Measurements from ENCODE around the gene COG5. TPM values are rescaled to one million over a fixed set of nuclear protein-coding genes. Genes with fewer than 3 reads are reported as not detected.
A peak's percentile ranks its signal among the peaks of the same experiment; 100 is the strongest.
"Not testable (repeated sequence)": the region's sequence is repeated elsewhere in the genome, so short reads cannot be mapped to it uniquely, and the experiment has no call there.

Gene COG5
- total RNA-seq, 1 donor from 2014 or later = 69.9 TPM

DNA sequence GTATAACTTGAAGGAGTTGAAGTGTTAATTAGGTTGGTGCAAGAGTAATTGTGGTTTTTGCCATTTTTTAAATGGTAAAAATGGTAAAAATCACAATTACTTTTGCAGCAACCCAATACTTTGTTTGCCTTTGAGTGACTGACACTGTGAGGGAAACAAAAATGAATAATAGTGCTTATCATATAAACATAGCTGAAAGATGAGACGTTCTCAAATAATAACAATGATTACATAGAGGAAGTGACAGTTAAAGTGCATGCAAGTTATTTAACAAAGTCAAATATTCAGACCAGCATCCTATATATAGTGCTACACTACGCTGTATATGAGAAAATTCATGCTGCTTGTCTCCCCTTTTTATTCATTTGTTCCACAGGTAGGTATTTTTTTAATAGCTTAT is 399.6 kb downstream of the COG5 start:
- no peak for DNase-seq (ENCODE audit: low read depth)

DNA sequence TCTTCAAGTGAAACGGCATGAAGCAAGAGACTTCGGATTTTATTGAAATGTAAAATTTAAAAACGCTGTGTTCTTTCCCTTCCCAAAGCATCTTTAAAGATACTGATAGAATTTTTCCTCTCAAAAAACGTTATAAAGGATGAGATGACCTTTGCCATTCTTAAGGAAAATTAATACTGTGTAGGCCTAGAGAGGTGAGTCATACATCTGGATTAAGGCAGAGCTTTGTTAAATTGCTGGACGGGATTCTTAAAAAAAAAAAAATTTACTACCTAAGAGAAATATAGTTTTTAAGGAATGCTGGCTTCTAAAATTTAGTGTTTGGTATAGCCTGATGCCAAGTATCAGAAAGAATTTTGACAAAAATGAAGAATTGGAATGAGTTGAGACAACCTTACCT is 401.2 kb downstream of the COG5 start:
- DNase-seq (ENCODE audit: low read depth) = no peak

DNA sequence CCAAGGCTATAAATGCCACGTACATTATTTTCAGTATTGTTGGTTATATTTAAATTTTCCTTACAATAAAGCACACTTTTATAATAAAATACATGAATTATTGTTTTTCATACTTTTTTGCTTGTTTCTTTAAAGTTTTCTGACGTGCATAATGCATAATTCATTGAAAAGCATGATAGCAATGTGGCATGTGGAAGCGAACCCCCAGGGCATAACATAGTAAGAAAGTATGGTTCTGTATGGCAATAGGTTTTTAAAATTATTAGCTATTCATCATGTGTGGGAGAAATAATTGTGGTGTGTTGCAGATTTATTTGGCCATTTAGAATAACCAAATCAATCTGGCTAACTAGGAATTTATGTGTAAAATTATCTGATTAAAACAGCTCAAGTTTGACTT is 402.3 kb downstream of the COG5 start:
- DNase-seq (ENCODE audit: low read depth) = no peak

DNA sequence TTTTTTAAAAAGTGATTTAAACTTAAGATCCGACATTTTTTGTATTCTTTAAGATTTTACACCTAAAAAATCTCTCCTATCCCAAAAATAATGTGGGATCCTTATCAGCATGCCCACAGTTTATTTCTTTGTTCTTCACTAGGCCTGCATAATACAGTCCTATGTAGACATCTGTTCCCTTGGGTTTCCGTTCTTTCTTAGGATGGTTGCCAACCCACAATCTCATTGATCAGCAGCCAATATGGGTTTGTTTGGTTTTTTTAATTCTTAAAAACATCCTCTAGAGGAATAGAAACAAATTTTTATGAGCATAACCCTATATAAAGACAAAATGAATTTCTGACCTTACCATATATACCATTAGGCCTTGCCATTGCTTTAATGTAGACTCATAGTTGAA is 403.3 kb downstream of the COG5 start:
- no peak for DNase-seq (ENCODE audit: low read depth)

DNA sequence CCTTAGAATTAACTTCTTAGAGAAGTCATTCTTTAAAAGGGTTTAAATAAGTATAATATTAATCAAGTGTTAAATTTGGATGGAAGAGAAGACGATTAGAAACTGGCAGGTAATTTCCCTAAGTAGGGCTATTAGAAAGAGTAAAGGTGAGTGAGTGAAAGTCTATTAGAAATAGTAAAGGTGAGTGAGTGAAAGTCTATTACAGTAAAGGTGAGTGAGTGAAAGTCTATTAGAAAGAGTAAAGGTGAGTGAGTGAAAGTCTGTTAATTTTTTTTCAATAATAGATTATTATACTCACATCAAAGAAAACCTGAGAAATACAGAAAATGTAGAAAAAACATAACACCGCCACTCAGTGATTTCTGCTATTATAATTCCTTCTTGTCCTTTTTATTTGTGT is 405.7 kb downstream of the COG5 start:
- no peak for DNase-seq (ENCODE audit: low read depth)

DNA sequence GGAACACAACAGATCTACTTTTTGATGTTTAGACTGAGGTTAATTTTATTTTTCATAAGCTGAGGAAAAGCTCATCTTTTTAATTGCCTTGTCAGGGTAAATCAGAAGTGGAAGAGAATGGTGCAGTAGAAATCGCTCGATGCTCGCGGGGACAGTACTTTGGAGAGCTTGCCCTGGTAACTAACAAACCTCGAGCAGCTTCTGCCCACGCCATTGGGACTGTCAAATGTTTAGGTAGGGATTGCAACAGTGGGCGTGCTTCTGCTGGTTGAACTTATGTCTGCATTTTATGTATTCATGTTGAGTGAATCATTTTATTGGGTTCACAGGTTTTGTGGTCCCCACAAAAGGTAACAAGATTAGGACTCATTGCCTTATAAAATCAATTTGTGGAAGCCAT is 406.6 kb downstream of the COG5 start:
- no peak for DNase-seq (ENCODE audit: low read depth)

DNA sequence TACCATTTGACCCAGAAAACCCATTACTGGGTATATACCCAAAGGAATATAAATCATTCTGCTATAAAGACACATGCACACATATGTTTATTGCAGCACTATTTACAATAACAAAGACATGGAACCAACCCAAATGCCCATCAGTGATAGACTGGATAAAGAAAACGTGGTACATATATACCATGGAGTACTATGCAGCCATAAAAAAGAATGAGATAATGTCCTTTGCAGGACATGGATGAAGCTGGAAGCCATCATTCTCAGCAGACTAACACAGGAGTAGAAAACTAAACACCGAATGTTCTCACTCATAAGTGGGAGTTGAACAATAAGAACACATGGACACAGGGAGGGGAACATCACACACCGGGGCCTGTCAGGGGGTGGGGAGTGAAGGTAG is 408.0 kb downstream of the COG5 start:
- DNase-seq (ENCODE audit: low read depth) = not testable (repeated sequence)

DNA sequence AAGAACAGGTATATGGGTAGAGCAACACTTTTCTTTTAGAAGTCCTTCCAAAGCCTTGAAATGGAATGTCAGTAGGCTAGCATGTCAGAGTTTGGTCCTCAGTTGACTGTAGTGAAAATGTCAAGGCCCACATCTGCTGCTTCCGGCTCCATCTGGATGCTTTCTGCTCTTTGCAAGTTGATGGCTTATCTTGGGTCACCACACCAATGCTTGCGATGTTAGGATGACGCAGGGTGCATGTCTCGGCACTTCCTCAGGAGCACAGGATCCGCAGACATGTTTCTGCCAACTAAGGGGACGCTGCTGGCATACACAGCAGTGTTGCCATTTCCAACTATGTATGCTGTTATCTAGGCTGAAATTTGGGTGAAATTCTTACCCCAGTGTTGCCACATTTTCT is 408.9 kb downstream of the COG5 start:
- DNase-seq (ENCODE audit: low read depth) = no peak

DNA sequence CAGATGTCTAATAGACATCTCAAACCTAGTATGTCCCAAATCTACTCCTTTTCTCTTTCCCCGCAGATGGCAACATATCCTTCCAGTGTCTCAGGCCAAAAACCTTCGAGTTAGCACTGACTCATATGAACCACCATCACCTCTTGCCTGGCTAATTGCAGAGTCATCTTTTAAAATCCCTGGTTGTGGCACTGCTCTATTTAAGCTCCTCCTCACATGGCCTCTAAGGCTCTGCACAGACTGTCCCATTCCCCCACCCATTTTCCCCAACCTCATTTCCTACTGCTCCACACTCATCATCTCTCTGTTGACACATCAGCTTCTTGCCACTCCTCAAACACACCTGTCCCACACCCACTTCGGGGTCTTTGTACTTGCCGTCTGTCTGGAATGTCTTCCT is 411.7 kb downstream of the COG5 start:
- DNase-seq (ENCODE audit: low read depth) = peak; percentile 22

Other genes with a start within 250 kb of the COG5 start
- gene GPR22, start 93.9 kb downstream of the COG5 start, total RNA-seq = not detected in 2 replicates
- 14.1 and 14.2 TPM in 2 replicates for gene DUS4L, start 51 bp upstream of the COG5 start, total RNA-seq
- gene BCAP29, start 16.3 kb upstream of the COG5 start, total RNA-seq = 152 and 181 TPM in 2 replicates
- 3.1 and 7.3 TPM in 2 replicates for gene SLC26A4, start 96.9 kb upstream of the COG5 start, total RNA-seq
- gene CBLL1, start 180.2 kb upstream of the COG5 start, total RNA-seq = 43.5 and 45.8 TPM in 2 replicates
- not detected in 2 replicates for gene SLC26A3, start 239.3 kb upstream of the COG5 start, total RNA-seq

All from myocyte (in vitro differentiated cells).